ENCODE data around the gene DOCK10.

GRCh38 chr2:225006730-225007129 lies 35.5 kb downstream of the DOCK10 start:
- TF ChIP-seq, protein P1, sequence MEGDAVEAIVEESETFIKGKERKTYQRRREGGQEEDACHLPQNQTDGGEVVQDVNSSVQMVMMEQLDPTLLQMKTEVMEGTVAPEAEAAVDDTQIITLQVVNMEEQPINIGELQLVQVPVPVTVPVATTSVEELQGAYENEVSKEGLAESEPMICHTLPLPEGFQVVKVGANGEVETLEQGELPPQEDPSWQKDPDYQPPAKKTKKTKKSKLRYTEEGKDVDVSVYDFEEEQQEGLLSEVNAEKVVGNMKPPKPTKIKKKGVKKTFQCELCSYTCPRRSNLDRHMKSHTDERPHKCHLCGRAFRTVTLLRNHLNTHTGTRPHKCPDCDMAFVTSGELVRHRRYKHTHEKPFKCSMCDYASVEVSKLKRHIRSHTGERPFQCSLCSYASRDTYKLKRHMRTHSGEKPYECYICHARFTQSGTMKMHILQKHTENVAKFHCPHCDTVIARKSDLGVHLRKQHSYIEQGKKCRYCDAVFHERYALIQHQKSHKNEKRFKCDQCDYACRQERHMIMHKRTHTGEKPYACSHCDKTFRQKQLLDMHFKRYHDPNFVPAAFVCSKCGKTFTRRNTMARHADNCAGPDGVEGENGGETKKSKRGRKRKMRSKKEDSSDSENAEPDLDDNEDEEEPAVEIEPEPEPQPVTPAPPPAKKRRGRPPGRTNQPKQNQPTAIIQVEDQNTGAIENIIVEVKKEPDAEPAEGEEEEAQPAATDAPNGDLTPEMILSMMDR (IDR thresholded peaks at IDR 0.05; ENCODE audit: low read depth, low read length) = no peak
- no peak for TF ChIP-seq POLR2A (IDR thresholded peaks at IDR 0.05; ENCODE audit: extremely low read depth, insufficient read length)
